Measurements from ENCODE around the gene LAMA3. TPM values are rescaled to one million over a fixed set of nuclear protein-coding genes. Genes with fewer than 3 reads are reported as not detected.

The LAMA3 gene
- total and polyA plus RNA-seq, 2 experiments from 2014 or later: 3.9 to 4.9 TPM

DNA sequence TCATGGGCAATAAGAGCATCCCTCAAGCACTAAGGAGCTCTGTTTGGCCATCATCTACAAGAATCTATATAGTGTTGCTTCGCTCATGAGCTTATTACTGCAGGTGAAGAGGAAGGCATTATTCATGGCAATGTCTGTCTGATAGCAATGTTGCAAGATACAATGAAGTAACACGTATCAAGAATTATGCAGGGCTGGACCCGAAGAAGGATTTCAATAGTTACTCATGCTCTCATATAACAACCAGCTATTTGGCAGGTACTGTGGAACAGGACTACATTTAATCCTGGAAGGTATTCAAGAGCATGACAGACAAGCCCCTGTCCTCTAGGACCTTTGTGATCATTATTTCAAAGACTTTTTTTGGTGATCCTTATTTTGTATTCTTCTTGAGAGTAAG, 109.6 kb downstream of the LAMA3 start (continued):
- TF ChIP-seq, protein P1, sequence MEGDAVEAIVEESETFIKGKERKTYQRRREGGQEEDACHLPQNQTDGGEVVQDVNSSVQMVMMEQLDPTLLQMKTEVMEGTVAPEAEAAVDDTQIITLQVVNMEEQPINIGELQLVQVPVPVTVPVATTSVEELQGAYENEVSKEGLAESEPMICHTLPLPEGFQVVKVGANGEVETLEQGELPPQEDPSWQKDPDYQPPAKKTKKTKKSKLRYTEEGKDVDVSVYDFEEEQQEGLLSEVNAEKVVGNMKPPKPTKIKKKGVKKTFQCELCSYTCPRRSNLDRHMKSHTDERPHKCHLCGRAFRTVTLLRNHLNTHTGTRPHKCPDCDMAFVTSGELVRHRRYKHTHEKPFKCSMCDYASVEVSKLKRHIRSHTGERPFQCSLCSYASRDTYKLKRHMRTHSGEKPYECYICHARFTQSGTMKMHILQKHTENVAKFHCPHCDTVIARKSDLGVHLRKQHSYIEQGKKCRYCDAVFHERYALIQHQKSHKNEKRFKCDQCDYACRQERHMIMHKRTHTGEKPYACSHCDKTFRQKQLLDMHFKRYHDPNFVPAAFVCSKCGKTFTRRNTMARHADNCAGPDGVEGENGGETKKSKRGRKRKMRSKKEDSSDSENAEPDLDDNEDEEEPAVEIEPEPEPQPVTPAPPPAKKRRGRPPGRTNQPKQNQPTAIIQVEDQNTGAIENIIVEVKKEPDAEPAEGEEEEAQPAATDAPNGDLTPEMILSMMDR (conservative IDR thresholded peaks at IDR 0.05; ENCODE audit: low read depth in 2 of 2): no peak

DNA sequence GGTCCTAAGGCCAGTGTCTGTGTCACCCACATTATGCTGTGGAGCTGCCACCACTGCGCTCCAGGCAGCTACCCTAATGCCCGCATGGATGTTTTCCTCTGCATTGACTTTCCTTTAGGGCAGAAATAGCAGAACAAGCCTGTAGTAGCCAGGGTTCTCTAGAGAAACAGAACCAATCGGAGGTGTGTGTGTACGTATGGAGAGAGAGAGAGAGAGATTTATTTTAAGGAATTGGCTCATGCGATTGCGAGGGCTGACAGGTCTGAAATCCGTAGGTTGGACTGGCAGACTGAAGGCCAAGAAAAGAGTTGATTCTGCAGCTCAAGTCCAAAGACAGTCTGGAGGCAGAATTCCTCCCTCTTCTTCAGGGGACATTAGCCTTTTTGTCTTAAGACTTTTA, 110.3 kb downstream of the LAMA3 start:
- DNase-seq (ENCODE audit: low spot score) (no peak), ATAC-seq (no peak)
- Mint-ChIP-seq H3K4me1 (peaks cover under 1% of the 10 kb centered on the region; the same call in 2 of the 3 replicates), H3K9me3 (no peaks in the 10 kb centered on the region), H3K27me3 (ENCODE audit: insufficient read depth, low read depth, poor library complexity) (peaks cover under 1% of the 10 kb centered on the region), H3K36me3 (ENCODE audit: low read depth) (no peaks in the 10 kb centered on the region), H3K27ac (no peak overlapping the region), H3K4me3 (no peak overlapping the region)
- Histone ChIP-seq H3K27ac (ENCODE audit: low read depth) (no peak overlapping the region), H3K9me2 (ENCODE audit: insufficient read depth) (0 out of 2 replicates have a peak, but pooled peaks cover 2% of the 10 kb centered on the region), H4K20me1 (replicated peaks; ENCODE audit: insufficient read depth) (no peaks in the 10 kb centered on the region), H3K27me3 (ENCODE audit: insufficient read depth) (no peaks in the 10 kb centered on the region), H2AFZ (no peak overlapping the region), H3K4me2 (no peak overlapping the region), H3K36me3 (ENCODE audit: insufficient read depth) (no peaks in the 10 kb centered on the region), H3K4me1 (ENCODE audit: insufficient read depth) (no peaks in the 10 kb centered on the region), H3F3A (replicated peaks; ENCODE audit: low read depth) (no peaks in the 10 kb centered on the region), H3K4me3 (no peak overlapping the region), H3K79me2 (replicated peaks; ENCODE audit: insufficient read depth) (no peaks in the 10 kb centered on the region)
- no peak for TF ChIP-seq STAT1 (IDR thresholded peaks at IDR 0.05; ENCODE audit: unreplicated experiment)
- TF ChIP-seq, protein P2, sequence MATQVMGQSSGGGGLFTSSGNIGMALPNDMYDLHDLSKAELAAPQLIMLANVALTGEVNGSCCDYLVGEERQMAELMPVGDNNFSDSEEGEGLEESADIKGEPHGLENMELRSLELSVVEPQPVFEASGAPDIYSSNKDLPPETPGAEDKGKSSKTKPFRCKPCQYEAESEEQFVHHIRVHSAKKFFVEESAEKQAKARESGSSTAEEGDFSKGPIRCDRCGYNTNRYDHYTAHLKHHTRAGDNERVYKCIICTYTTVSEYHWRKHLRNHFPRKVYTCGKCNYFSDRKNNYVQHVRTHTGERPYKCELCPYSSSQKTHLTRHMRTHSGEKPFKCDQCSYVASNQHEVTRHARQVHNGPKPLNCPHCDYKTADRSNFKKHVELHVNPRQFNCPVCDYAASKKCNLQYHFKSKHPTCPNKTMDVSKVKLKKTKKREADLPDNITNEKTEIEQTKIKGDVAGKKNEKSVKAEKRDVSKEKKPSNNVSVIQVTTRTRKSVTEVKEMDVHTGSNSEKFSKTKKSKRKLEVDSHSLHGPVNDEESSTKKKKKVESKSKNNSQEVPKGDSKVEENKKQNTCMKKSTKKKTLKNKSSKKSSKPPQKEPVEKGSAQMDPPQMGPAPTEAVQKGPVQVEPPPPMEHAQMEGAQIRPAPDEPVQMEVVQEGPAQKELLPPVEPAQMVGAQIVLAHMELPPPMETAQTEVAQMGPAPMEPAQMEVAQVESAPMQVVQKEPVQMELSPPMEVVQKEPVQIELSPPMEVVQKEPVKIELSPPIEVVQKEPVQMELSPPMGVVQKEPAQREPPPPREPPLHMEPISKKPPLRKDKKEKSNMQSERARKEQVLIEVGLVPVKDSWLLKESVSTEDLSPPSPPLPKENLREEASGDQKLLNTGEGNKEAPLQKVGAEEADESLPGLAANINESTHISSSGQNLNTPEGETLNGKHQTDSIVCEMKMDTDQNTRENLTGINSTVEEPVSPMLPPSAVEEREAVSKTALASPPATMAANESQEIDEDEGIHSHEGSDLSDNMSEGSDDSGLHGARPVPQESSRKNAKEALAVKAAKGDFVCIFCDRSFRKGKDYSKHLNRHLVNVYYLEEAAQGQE (IDR thresholded peaks at IDR 0.05; ENCODE audit: unreplicated experiment): no peak
- TF ChIP-seq CREB1 (CRISPR knock-in tag; IDR thresholded peaks at IDR 0.05; ENCODE audit: low read depth): no peak
- TF ChIP-seq, protein P3, sequence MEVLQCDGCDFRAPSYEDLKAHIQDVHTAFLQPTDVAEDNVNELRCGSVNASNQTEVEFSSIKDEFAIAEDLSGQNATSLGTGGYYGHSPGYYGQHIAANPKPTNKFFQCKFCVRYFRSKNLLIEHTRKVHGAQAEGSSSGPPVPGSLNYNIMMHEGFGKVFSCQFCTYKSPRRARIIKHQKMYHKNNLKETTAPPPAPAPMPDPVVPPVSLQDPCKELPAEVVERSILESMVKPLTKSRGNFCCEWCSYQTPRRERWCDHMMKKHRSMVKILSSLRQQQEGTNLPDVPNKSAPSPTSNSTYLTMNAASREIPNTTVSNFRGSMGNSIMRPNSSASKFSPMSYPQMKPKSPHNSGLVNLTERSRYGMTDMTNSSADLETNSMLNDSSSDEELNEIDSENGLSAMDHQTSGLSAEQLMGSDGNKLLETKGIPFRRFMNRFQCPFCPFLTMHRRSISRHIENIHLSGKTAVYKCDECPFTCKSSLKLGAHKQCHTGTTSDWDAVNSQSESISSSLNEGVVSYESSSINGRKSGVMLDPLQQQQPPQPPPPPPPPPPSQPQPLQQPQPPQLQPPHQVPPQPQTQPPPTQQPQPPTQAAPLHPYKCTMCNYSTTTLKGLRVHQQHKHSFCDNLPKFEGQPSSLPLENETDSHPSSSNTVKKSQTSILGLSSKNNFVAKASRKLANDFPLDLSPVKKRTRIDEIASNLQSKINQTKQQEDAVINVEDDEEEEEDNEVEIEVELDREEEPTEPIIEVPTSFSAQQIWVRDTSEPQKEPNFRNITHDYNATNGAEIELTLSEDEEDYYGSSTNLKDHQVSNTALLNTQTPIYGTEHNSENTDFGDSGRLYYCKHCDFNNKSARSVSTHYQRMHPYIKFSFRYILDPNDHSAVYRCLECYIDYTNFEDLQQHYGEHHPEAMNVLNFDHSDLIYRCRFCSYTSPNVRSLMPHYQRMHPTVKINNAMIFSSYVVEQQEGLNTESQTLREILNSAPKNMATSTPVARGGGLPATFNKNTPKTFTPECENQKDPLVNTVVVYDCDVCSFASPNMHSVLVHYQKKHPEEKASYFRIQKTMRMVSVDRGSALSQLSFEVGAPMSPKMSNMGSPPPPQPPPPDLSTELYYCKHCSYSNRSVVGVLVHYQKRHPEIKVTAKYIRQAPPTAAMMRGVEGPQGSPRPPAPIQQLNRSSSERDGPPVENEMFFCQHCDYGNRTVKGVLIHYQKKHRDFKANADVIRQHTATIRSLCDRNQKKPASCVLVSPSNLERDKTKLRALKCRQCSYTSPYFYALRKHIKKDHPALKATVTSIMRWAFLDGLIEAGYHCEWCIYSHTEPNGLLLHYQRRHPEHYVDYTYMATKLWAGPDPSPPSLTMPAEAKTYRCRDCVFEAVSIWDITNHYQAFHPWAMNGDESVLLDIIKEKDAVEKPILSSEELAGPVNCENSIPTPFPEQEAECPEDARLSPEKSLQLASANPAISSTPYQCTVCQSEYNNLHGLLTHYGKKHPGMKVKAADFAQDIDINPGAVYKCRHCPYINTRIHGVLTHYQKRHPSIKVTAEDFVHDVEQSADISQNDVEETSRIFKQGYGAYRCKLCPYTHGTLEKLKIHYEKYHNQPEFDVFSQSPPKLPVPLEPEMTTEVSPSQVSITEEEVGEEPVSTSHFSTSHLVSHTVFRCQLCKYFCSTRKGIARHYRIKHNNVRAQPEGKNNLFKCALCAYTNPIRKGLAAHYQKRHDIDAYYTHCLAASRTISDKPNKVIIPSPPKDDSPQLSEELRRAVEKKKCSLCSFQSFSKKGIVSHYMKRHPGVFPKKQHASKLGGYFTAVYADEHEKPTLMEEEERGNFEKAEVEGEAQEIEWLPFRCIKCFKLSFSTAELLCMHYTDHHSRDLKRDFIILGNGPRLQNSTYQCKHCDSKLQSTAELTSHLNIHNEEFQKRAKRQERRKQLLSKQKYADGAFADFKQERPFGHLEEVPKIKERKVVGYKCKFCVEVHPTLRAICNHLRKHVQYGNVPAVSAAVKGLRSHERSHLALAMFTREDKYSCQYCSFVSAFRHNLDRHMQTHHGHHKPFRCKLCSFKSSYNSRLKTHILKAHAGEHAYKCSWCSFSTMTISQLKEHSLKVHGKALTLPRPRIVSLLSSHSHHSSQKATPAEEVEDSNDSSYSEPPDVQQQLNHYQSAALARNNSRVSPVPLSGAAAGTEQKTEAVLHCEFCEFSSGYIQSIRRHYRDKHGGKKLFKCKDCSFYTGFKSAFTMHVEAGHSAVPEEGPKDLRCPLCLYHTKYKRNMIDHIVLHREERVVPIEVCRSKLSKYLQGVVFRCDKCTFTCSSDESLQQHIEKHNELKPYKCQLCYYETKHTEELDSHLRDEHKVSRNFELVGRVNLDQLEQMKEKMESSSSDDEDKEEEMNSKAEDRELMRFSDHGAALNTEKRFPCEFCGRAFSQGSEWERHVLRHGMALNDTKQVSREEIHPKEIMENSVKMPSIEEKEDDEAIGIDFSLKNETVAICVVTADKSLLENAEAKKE (CRISPR knock-in tag; IDR thresholded peaks at IDR 0.05): no peak
- TF ChIP-seq, protein P1 (conservative IDR thresholded peaks at IDR 0.05; ENCODE audit: low read depth in 2 of 2): no peak
- TF ChIP-seq, protein P4, sequence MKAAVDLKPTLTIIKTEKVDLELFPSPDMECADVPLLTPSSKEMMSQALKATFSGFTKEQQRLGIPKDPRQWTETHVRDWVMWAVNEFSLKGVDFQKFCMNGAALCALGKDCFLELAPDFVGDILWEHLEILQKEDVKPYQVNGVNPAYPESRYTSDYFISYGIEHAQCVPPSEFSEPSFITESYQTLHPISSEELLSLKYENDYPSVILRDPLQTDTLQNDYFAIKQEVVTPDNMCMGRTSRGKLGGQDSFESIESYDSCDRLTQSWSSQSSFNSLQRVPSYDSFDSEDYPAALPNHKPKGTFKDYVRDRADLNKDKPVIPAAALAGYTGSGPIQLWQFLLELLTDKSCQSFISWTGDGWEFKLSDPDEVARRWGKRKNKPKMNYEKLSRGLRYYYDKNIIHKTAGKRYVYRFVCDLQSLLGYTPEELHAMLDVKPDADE (IDR thresholded peaks at IDR 0.05): no peak
- TF ChIP-seq ZNF114 (CRISPR knock-in tag; IDR thresholded peaks at IDR 0.05): no peak
- no peak for TF ChIP-seq EZH2 (IDR thresholded peaks at IDR 0.05; ENCODE audit: low read depth, unreplicated experiment)
- TF ChIP-seq EZH2phosphoT487 (IDR thresholded peaks at IDR 0.05; ENCODE audit: unreplicated experiment): no peak
- TF ChIP-seq POLR2AphosphoS5 (IDR thresholded peaks at IDR 0.05; ENCODE audit: low read depth): no peak
